GM19324 (cell line): Measurements from ENCODE around the gene MAK.
A peak's percentile ranks its signal among the peaks of the same experiment; 100 is the strongest.
"Not testable (repeated sequence)": the region's sequence is repeated elsewhere in the genome, so short reads cannot be mapped to it uniquely, and the experiment has no call there.

ENCODE experiments used
- ATAC-seq: cut with Tn5 transposase; IDR thresholded peaks from one replicate; pipeline ENCODE4 v1.9.1; 2021; ENCODE audit warnings: mild to moderate bottlenecking, moderate library complexity; ENCODE audit not compliant: unreplicated experiment, low FRiP score

MAK gene

GRCh38 chr6:10837995-10838793, at the start of gene MAK:
MAK (minus strand) TSS chr6:10838539; CDS start chr6:10830648, 7,891 bp downstream.
- peak; percentile 85 for ATAC-seq

DNA sequence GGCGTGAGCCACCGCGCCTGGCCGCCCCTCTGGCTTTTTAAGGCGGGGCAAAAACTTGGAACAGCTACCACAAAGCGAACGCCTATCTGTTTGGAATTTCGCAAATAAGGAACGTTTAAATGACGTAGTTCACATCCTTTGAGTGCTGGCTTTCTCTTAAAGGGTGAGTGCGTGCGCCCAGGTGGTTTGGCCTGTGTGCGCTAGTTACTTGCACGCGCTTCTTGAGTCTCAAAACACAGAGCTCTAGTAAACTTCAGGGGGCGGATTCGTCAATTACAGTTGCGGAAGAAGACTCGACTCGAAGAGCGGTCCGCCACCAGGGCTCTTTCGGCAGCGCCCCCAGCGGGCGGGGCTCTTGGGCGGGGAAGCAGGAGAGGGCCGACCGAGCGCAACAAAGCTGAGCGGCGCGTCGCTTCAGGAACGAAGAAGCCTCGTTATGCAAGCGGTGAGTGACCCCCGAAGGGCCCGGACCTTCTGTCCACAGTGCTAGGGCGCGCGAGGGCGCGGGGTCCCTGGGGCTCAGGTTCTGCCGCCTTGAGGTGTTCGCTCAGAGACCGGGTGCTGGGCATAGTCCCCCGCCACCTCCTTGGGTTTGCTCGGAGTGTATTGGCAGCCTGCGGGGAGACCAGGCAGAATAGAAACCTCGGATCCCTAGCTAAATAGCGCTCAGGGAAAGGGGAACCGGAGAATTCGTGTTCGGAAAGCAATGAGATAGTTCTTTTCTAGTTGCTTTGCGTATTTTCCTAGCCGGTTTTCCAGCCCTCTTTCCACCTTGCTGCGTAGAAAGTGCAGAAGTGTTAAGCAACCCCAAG, 48.6 kb upstream of the MAK start, which contains the start of gene SYCP2L:
SYCP2L (plus strand) TSS at position 362 of the 812 bp plus-strand sequence; CDS start at position 437, 75 bp downstream.
- peak; percentile 68 for ATAC-seq

DNA sequence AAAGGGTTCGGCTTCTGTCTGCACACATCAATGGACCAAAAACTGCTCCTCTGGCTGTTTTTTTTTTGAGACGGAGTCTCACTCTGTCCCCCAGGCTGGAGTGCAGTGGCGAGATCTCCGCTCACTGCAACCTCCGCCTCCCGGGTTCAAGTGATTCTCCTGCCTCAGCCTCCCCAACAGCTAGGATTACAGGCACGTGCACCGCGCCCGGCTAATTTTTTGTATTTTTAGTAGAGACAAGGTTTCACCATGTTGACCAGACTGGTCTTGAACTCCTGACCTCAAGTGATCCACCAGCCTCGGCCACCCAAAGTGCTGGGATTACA, 48.0 kb upstream of the MAK start:
- not testable (repeated sequence) for ATAC-seq

- ATAC-seq = no peak
Observed at GRCh38 chr6:10884245-10884972, 46.1 kb upstream of the MAK start.

DNA sequence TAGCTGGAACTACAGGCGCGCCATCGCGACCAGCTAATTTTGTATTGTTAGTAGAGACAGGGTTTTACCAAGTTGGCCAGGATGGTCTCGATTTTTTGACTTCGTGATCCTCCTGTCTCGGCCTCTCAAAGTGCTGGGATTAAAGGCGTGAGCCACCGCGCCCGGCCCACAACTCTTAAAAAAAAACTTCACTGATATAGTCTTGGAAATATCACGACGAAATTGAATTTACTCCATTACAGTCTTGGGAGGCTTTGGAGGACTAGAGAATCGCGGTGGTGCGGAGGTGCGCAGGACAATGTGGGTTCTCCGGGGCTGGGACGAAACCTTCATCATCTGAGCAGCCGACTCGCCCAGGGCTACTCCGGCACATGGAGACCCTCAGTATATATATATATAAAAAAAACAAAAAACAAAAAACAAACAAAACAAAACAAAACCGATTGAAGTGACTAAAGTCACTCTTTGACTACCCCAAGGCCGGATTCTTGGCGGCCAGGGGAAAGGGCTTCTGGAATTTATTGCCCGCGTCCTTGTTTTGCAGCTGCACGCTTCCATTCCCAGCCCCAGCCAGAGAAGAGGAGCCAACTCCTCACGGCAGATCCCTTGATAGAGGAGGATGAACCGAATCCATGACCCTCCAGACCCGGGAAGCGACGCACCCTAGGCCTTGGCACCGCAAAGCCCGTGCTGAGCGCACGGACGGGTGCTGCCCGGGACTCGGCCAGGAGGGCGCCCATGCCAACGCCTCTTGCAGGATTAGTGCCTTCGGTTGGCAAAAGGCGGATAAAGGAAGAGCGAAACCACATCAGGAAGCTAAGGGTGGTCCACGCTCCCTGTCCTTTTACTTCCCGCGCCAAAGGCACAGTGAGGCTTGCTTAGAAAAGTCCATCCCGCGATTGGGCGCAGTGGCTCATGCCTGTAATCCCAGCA, 45.2 kb upstream of the MAK start:
- ATAC-seq = no peak

- ATAC-seq = no peak
Observed at GRCh38 chr6:10882657-10883171, 44.4 kb upstream of the MAK start.

DNA sequence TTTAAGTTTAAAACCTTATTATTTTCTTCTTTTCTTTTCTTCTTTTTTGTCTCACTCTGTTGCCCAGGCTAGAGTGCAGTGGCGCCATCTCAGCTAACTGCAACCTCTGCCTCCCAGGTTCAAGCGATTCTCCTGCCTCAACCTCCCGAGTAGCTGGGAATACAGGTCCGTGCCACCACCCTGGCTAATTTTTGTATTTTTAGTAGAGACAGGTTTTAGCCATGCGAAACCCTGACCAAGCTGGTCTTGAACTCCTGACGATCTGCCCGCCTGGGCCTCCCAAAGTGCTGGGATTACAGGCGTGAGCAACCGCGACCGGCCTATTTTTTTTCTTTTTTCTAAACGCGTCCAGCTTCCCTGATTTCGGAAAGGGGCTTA, 43.9 kb upstream of the MAK start:
- ATAC-seq = not testable (repeated sequence)

GRCh38 chr6:10880366-10880765, 42.0 kb upstream of the MAK start:
- no peak for ATAC-seq

DNA sequence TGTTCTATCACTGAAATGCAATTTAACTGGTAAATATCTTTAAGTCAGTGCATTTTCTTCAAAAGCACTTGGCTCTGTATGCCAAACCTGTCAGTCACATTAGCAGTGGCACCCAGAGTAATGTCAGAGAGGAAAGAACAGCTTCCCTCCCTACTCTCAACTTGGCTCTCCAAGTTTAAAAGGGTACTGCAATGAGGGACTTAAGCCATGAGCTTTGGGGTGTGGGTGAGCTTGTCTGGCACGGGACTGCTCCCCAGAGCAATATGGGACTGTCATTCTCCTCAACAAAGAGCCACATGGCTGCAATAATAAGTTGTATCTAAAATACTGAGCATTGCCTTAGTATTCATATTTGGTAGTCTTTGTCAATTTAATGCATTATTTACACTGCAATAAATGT, 39.5 kb upstream of the MAK start:
- no peak for ATAC-seq

GRCh38 chr6:10877012-10877411, 38.7 kb upstream of the MAK start:
- ATAC-seq = no peak

DNA sequence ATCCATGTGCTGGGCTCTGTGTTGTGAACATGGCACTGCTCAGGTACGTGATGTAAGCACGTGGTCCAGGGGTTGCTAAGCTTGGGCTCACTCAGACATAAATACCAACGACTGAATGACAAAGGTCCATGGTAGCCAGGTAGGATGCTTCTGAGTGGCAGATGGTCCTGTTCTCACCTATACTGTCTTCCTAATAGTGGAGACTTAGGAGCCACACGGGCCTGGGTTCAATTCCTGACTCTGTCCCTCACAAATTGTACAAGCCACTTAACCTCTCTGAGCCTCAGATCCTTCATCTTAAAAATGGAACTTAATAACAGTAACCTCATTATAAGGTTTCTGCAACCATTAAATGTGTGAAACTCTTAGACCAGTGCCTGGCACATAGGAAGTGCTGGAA, 36.7 kb upstream of the MAK start:
- ATAC-seq = no peak

DNA sequence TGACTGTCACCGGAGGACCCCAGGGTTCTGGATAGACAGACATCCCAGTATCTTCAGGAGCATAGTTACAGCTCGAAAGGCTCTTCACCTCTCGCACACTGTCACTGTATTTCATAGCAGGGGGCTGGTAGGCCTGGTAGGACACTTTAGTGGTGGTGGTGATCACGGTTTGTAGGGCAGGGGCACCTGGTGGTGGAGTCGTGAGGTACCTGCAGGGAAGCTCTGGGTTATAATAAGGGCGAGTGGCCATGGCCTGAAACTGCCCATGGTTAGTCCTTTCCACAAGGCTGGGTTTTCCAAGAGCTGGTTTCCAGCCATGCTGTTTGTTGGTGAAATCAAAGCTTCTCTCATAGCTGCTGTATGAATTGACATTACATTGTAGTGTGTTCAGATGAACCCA, 35.9 kb upstream of the MAK start:
- no peak for ATAC-seq

DNA sequence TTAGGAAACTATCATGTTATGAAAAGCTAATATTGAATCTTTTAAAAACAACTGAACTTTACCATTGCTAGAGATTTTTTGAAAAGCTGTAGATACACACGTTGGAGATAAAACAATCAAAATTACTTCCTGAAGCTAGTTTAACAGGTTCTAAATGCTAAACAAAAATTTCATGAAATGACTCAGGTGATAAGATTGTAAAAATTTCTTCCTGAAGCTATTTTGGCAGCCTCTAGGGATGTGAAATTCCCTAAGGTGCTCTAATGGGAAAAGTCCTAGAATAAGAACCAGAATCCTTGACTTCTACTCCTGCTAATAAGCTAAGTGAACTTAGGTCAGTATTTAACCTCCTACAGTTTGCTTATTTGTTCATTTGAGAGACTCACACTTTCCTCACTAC, 35.0 kb upstream of the MAK start:
- no peak for ATAC-seq

GRCh38 chr6:10867952-10868351, 29.6 kb upstream of the MAK start:
- ATAC-seq = no peak

GRCh38 chr6:10866709-10867108, 28.4 kb upstream of the MAK start:
- ATAC-seq = not testable (repeated sequence)

GRCh38 chr6:10863031-10863430, 24.7 kb upstream of the MAK start:
- ATAC-seq = not testable (repeated sequence)

DNA sequence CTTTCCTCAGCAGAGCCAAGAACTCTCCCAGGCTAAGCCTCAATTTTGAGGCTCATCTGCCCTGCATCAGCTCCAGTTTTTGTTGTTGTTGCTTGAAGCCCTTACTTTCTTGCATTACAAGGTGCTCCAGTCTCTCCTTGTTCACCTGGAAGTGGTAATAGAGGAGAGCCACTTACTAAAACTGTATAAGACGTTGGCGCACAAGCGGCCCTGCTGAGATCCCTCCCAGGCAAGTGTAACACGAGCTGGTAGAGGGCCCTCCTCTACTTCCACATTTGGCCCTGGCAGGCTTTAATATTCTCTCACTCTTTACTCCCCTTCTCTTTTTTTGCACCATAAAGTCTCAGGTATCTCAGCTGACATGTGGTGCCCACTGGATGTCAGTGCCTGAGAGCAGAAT, 24.0 kb upstream of the MAK start:
- no peak for ATAC-seq

DNA sequence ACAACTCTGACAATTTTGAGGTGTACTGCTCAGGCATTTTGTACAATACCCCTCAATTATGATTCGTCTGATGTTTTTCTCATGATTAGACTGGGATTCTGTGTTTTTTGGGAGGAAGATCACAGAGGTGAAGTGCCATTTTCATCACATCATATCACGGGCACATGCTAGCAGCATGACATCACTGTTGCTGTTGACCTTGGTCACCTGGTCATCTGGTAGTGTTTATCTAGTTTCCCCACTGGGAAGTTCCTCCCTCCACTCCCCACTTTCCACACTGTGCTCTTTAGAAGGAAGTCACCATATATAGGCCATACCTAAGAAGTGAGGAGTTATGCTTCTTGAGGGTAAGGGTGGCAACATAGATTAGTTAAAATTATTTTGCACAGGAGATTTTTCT, 22.7 kb upstream of the MAK start:
- no peak for ATAC-seq

GRCh38 chr6:10857259-10857658, 18.9 kb upstream of the MAK start:
- no peak for ATAC-seq
